Motor neuron (in vitro differentiated cells): Measurements from ENCODE around the gene HIP1R. TPM values are rescaled to one million over a fixed set of nuclear protein-coding genes. Genes with fewer than 3 reads are reported as not detected.

ENCODE experiments used
- ATAC-seq, 8 experiments: fragments of 200-7000 bp; cut with Tn5 transposase; replicated peaks in 6 of 8; 2 replicates each; pipeline ENCODE4 v1.8.0; 2021; ENCODE audit warnings: mild to moderate bottlenecking in 8 of 8, moderate library complexity in 8 of 8
- H3K27ac ChIP-seq, 2 donors: fragments of 250-450 bp; sonication (Bioruptor Pico); 2 replicates each; pipeline ENCODE4 v1.9.0; 2021; ENCODE audit warnings: antibody characterized with exemption in 2 of 2, mild to moderate bottlenecking in 2 of 2, moderate library complexity in 1 of 2
- H3K4me1 ChIP-seq, 2 donors: fragments of 250-450 bp; sonication (Bioruptor Pico); replicated peaks in 1 of 2; 2 replicates each; pipeline ENCODE4 v1.6.1; 2021; ENCODE audit warnings: antibody characterized with exemption in 2 of 2, mild to moderate bottlenecking in 2 of 2, moderate library complexity in 1 of 2
- H3K4me3 ChIP-seq, 5 donors: fragments of 250-450 bp; sonication (Bioruptor Pico); 2 replicates each; pipeline ENCODE4 v1.9.0; 2021; ENCODE audit warnings: antibody characterized with exemption in 5 of 5, mild to moderate bottlenecking in 5 of 5, moderate library complexity in 4 of 5
- WGBS, 10 experiments: fragments of 450-650 bp; shearing (Covaris generic); methylation state at CpG; one replicate each; pipeline ENCODE4 v1.0.0; 2022; 5-methylcytosine and 5-hydroxymethylcytosine counted together
- in situ Hi-C, 9 experiments: fragments of 400-800 bp; cut with MboI; loops; one replicate each; pipeline ENCODE4 v1.15.0; 2021; ENCODE audit warnings: low sequenced_read_pairs in 9 of 9, low pct_unique_long_range_greater_than_20kb in 2 of 9; ENCODE audit not compliant: unreplicated experiment in 9 of 9
- total RNA-seq, 8 experiments: library from RNA; unstranded; fragments of 300-600 nt; gene quantifications; 2 replicates each; pipeline versions ENCODE4 v1.2.3 to v1.2.4, GENCODE V29; 2022

Gene HIP1R
- total RNA-seq, 8 experiments from 2014 or later, result 7.6 to 84.1 (median 46.5) TPM

DNA sequence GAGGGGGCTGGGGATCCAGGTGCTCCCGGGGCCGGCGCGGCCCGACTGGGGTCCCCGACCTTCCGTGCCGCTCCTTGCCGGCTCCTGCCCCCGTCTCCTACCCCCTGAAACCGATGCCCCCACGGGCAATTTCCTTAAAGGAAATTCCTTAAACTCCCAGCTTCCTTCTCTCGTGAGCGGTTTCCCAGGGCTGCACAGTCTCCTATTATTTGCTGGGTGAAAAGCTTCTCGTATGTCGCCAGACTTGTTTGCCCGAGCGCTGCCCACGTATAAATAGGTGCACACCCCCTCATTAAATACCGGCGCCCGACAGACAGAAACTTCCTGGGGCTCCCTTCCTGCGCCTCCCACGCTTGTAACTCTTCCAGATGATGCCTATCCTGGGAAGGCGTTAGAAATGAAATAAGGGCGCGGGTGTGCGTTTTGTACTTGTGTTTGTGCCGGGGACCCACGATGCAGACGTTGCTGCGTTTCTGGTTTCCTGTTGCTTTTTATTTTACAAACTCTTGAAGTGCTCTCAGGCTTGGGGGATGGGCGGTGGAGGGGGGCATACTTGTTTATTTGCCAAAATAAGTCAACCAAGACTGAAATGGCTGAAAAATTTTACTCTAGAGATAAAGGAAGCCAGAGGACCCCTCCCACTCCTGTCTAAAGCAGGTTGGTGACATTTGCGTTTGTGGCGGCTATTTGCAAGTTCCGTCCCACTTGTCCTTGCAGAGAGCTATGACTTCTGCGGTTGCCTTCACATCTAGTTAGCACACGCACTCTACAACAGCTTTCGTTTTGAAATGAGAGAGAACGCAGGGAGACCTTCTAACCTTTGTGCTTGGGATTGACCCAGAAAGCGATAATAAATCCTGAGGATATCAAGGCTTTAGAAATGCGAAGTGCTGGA, 1.0 kb downstream of the HIP1R start:
- Histone ChIP-seq H3K4me3 (peak overlapping the region; percentile 71 to 91 (median 84)), H3K27ac (peak overlapping the region; percentile 70 to 87), H3K4me1 (peaks cover 22 to 29% of the 10 kb centered on the region in 2 donors)
- WGBS, 10 experiments, result 0 to 7% (median 0%) methylated on average over 2 to 19 of the region's 42 CpGs; no CpG with 5 or more reads in 1 of the 10 experiments
- peak; percentile 3 to 29 (median 8) for ATAC-seq
- in situ Hi-C loops, result no loop called here

DNA sequence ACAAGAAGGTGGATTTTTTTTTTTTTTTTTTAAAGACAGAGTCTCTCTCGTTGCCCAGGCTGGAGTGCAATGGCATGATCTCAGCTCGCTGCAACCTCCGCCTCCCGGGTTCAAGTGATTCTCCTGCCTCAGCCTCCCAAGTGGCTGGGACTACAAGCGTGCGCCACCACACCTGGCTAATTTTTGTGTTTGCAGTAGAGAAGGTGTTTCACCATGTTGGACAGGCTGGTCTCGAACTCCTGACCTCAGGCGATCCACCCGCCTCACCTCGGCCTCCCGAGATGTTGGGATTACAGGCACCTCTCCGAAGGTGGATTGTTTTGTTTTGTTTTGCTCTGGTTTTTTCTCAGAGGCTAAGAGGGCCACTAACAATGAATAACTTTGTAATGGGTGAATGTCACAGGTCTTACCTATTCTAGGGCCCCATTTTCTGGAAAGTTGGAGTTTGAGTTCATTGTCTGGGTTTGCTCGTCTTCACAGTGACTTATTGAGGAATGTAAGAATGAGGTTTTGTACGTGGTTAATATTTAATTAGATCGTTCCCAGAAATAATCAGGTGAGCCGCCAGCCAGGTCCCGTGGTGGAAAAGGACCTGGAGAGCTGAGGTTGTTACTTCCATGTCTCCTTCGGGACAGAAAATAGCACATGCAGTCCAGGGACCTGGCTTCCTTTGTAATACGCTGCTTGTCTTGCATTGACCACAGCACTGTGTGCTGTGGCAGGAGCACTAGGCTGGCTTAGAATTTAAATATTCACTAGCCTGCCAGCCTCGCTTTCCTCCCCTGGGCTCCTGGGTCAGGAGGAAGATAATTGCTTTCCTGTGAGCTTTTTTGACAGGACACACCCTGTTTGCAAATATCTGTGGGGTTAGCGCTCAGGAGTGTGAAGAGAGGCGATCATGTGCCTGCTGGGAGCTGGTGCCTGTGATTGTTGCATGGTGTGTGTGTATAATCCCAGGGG, 2.3 kb downstream of the HIP1R start:
- in situ Hi-C loops, result no loop called here
- H3K27ac ChIP-seq, result peak overlapping the region; percentile 49 to 52

DNA sequence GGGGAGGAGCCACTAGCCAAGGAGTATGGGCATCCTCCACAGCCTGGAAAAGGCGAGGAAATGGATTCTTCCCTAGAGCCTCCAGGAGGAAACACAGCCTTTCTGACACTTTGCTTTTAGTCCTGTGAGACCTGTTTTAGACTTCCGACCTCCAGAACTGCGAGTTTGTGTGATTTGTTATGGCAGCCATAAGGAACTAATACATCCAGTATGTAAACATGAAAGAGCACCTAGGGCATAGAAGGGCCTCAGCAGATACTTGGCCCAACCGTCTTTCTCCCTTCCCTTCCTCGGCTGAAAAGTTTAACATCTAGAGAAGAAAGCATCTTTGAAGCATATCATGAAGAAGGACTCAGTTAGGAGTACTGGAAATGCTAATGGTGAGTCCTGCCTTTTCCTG, 3.6 kb downstream of the HIP1R start:
- H3K4me3 ChIP-seq, result no peak overlapping the region
- ATAC-seq, result no peak
- peaks cover 42 to 51% of the 10 kb centered on the region in 2 donors for H3K4me1 ChIP-seq
- in situ Hi-C loops, result no loop called here
- 80 to 100% (median 94%) methylated on average over 1 to 4 of the region's 5 CpGs; no CpG with 5 or more reads in 1 of the 10 experiments for WGBS, 10 experiments
- no peak overlapping the region for H3K27ac ChIP-seq

More for the DNA sequence above, 2.3 kb downstream of the HIP1R start:
- H3K4me1 ChIP-seq, result peaks cover 35 to 42% of the 10 kb centered on the region in 2 donors
- WGBS, 10 experiments, result 64 to 92% (median 66%) methylated on average over 3 to 22 of the region's 22 CpGs; no CpG with 5 or more reads in 1 of the 10 experiments
- H3K4me3 ChIP-seq, result peak overlapping the region; percentile 71 to 91 (median 84)
- peak in 6 of 8 experiments; percentile 1 to 49 (median 24) for ATAC-seq

DNA sequence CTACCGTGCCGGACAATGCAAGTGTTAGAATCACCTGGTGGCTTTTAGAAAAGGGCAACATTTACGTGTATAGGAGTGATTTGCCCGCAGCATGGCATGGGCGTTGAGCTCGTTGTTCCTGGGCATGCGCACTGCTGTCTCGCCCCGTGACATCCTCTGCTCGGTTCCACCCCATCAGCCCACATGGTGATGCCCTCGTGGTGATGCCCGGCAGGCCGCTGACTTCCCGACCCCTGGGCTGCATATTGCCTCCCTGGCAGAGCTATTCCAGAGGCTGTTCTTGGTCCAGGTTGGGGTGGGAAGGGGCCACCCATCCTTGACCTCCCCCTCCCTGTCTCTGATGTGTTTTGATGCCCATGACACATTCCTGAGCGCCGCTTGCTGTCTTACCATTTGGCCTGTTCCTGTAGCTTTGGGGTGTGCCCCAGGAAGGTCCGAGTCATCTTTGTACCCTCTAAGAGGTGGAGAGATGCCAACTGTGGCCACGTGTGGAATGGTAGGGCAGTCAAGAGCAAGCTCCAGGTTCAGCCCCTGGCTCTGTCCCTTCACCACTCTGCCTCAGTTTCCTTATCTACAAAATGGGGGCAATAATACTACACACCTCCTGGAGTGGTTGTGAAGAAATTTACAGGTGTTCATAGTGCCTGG, 4.8 kb downstream of the HIP1R start:
- Histone ChIP-seq H3K27ac (no peak overlapping the region), H3K4me3 (no peak overlapping the region), H3K4me1 (peaks cover 42 to 51% of the 10 kb centered on the region in 2 donors)
- in situ Hi-C loops, result no loop called here
- WGBS, 10 experiments, result 50 to 100% (median 92%) methylated on average over 1 to 10 of the region's 18 CpGs; no CpG with 5 or more reads in 2 of the 10 experiments
- ATAC-seq, result no peak

DNA sequence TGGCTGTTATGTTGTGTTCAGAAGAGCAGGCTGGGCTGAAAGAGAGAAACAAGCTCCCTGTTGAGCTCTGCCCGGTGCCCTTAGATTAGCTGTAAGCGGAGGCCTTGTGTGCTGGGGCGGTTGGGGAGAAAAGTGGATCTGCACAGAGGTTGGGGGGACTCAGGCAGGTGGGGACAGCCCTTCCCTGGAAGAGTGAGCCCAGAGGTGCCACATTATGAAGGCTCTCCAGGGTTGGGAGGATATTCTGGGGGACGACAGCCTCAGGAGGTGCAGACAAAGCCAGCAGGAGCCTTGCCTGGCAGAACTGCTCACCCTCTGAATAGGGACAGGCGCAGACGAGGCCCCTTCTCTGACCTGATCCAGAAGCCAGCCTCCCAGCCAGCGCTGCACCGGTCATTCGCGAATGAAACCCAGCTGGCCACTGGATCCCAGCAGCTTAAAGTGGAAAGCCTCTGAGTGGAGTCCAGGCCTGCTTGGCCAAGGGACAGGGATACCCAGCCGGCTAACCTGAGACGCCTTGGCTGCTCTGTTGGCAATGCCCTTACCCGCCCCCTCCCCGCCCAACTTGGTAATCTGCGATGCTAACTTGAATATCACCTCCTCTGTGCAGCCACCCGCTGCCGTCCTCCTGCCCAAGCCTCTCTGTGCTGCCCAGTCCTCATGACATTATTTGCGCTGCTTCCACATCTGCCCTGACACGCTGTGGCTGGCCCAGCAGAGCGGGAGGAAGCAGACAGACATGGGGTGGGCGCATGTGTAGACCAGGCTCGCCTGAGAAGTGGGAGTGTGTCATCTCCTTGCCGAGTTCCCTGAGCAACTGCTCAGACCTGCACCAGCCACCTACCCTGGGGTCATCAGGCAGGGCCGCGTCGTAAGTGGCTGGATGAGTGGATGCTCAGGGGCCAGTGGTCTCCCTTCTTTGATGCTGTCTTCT, 5.6 kb downstream of the HIP1R start:
- peaks cover 42 to 51% of the 10 kb centered on the region in 2 donors for H3K4me1 ChIP-seq
- in situ Hi-C loops, result no loop called here
- 40 to 90% (median 75%) methylated on average over 1 to 8 of the region's 26 CpGs; no CpG with 5 or more reads in 5 of the 10 experiments for WGBS, 10 experiments
- ATAC-seq, result peak in 5 of 8 experiments; percentile 13 to 48 (median 28)
- no peak overlapping the region for H3K4me3 ChIP-seq
- H3K27ac ChIP-seq, result no peak overlapping the region

DNA sequence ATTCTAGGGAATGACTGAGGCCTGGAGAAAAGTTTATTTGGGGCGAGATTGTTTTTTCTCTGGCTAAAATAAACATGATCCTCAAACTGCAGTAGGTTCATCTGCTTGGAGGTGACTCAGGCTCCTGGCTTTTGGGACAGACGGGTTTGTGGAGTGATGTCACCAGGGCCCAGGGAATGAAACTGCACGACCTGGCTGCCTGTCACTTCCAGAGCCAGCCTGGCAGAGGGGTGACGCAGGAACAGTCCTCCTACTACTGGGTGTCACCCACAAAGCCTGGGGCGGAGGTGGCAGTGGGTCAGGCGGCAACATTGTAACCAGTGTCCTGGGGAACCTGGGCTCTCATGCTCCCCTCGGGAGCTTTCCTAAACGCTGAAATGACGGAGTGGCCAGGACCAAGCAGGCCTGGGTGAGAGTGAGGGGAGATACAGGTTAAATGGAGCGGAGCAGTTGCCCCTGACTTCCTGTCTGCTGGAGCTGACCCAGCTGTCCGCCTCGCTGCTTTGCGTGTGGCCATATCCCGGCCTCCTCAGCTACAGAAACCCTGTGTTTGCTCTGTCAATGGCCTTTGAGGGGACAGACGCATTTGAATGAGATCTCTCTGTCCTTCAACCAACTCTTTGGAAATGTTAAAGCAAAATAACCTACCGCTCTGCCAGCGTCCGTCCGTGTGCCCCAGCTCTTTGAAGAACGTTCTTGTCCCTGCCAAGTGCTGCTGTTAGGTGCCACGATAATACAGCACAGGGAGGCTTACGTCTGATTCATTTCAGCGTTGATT, 6.5 kb downstream of the HIP1R start:
- 11 to 93% (median 43%) methylated on average over 2 to 12 of the region's 23 CpGs; no CpG with 5 or more reads in 4 of the 10 experiments for WGBS, 10 experiments
- peak in 6 of 8 experiments; percentile 38 to 75 (median 56) for ATAC-seq
- no peak overlapping the region for H3K4me3 ChIP-seq
- in situ Hi-C loops, result no loop called here
- peaks cover 42 to 51% of the 10 kb centered on the region in 2 donors for H3K4me1 ChIP-seq
- H3K27ac ChIP-seq, result peak overlapping the region in 1 of 2 donors; percentile 14

DNA sequence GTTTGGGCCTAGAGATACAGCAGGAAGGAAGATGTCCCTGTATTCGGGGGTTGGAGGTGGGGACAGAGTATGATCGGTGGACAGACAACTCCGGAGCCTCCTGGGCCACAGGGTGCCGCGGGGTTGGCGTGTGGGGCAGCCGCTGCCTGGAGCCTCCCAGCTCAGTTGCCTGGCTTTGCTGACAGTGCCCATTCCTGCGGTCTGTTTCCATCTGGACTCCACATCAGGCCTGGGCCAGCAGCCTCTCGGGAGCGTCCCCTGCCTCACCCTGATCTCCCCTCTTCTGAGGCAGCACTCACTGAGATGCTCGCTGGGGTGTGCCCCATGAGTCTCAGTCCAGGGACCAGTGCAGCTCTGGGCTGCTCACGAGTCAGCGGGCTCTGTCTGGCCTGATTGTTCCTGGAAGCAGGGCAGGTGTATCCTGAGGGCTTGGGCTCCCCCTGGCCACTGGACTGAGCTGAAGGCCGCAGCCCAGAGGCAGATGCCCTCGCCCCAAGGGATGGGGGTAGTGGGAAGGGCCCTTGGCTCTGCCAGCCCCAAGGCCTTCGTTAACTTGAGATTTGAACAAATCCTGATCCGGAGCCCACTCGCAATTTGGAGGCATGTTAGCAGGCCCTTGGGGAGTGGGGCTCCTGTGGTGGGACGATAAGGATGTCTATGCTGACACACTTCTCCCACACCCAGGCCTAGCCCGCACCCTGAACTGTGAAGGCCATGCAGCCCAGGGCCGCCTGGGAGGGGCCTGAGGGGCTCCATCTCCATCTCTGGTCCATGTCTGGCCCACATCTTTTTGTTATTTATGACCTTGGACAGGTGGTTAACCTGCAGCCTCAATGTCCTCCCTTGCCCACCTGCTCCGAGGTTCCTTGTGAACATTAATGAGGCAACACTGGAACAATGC, 7.5 kb downstream of the HIP1R start:
- Histone ChIP-seq H3K4me3 (no peak overlapping the region), H3K27ac (peak overlapping the region in 1 of 2 donors; percentile 26), H3K4me1 (peaks cover 33 to 42% of the 10 kb centered on the region in 2 donors)
- WGBS, 10 experiments, result 57 to 100% (median 68%) methylated on average over 1 to 8 of the region's 22 CpGs; no CpG with 5 or more reads in 5 of the 10 experiments
- ATAC-seq, result peak in 5 of 8 experiments; percentile 4 to 31 (median 20)
- in situ Hi-C loops, result no loop called here

DNA sequence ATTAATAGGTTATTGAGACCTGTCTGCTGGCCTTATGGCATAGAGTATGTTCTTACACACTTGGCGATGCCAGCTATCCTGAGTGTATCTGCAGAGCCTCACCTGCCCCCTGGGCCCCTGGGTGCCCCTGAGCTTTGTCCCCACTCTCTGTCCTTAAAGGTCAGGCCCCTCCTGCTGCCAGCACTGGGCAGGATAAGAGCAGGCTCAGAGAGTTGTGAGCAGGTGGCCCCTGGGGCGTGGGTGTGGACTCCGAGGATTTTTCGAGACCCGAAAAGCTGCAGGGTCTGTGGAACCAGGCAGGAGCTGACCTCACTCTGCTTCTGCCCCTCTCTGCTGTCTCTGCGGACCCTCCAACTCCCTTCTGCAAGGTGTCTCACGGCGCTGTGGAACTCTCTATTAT, 8.2 kb downstream of the HIP1R start:
- ATAC-seq, result no peak
- 72 to 100% (median 90%) methylated on average over 1 to 4 of the region's 8 CpGs; no CpG with 5 or more reads in 5 of the 10 experiments for WGBS, 10 experiments
- Histone ChIP-seq H3K4me1 (peaks cover 31 to 35% of the 10 kb centered on the region in 2 donors), H3K4me3 (no peak overlapping the region), H3K27ac (no peak overlapping the region)
- in situ Hi-C loops, result no loop called here

DNA sequence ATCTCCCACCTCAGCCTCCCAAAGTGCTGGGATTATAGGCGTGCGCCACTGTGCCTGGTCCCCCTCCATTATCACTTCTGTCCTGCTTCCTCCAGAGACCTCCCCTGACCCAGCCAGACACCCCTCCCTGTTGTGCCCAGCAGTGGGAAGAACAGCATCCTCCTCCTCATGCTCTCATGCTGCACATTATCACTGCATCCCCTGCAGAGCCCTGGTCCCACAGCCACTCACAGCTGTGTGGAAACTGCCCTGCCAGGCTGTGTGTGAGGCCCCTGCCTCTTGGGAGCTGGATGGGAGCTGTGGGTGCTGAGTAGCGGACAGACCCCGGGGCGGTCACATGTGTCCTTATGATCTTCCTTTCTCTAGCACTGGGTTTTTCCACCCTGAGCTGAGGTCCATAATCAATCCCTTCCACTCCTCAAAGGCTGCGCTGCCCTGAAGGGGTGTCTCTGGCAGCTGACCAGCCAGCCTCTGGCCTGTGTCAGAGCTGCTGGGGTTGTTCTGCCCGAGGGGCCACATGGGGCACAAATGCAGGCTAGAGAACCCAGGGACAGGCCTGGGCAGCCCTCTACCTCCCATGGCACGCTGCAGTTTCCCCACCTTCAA, 9.2 kb downstream of the HIP1R start:
- Histone ChIP-seq H3K4me3 (no peak overlapping the region), H3K27ac (no peak overlapping the region), H3K4me1 (peaks cover 31 to 35% of the 10 kb centered on the region in 2 donors)
- ATAC-seq, result no peak
- WGBS, 10 experiments, result 80 to 100% (median 90%) methylated on average over 1 to 3 of the region's 8 CpGs; no CpG with 5 or more reads in 7 of the 10 experiments
- in situ Hi-C loops, result no loop called here
